Esophagus muscularis mucosa (tissue), 4 donors: Measurements from ENCODE around the gene PPL.

Experiments used
- CTCF ChIP-seq, 3 experiments: fragments of 200-600 bp in 2 of 3; fragments of 450-650 bp in 1 of 3; sonication (generic) in 2 of 3; IDR thresholded peaks; one replicate each; pipeline ENCODE4 v1.5.1; 2017 to 2019; ENCODE audit warnings: antibody characterized with exemption in 3 of 3, mild to moderate bottlenecking in 2 of 3, moderate library complexity in 1 of 3
- EP300 ChIP-seq: sonication (generic); formaldehyde crosslinking; IDR thresholded peaks from one replicate; pipeline ENCODE4 v1.6.1; 2017; ENCODE audit warnings: antibody characterized with exemption
- POLR2A ChIP-seq: fragments of 450-650 bp; IDR thresholded peaks from one replicate; pipeline ENCODE4 v1.6.1; 2017; ENCODE audit warnings: antibody characterized with exemption, moderate library complexity, mild to moderate bottlenecking, low read depth
- POLR2AphosphoS5 ChIP-seq, 2 donors: sonication (generic); formaldehyde crosslinking; IDR thresholded peaks; one replicate each; pipeline ENCODE4 v1.6.1; 2017; ENCODE audit warnings: antibody characterized with exemption in 2 of 2

GRCh38 chr16:4966736-4967453 is 29.9 kb upstream of the PPL start:
- TF ChIP-seq POLR2A (no peak), POLR2AphosphoS5 (IDR thresholded peaks at IDR 0.05) (no peak), CTCF (IDR thresholded peaks at IDR 0.05) (no peak), EP300 (no peak)
